T-helper 2 cell (primary cell): ENCODE data around the gene MLF2.
A peak's percentile ranks its signal among the peaks of the same experiment; 100 is the strongest.
"Not testable (repeated sequence)": the region's sequence is repeated elsewhere in the genome, so short reads cannot be mapped to it uniquely, and the experiment has no call there.

Source experiments
- DNase-seq, 5 experiments: peaks; one replicate each; pipeline versions ENCODE4 v3.0.0 to v3.0.0-alpha.2; 2012 to 2022

Gene MLF2

DNA sequence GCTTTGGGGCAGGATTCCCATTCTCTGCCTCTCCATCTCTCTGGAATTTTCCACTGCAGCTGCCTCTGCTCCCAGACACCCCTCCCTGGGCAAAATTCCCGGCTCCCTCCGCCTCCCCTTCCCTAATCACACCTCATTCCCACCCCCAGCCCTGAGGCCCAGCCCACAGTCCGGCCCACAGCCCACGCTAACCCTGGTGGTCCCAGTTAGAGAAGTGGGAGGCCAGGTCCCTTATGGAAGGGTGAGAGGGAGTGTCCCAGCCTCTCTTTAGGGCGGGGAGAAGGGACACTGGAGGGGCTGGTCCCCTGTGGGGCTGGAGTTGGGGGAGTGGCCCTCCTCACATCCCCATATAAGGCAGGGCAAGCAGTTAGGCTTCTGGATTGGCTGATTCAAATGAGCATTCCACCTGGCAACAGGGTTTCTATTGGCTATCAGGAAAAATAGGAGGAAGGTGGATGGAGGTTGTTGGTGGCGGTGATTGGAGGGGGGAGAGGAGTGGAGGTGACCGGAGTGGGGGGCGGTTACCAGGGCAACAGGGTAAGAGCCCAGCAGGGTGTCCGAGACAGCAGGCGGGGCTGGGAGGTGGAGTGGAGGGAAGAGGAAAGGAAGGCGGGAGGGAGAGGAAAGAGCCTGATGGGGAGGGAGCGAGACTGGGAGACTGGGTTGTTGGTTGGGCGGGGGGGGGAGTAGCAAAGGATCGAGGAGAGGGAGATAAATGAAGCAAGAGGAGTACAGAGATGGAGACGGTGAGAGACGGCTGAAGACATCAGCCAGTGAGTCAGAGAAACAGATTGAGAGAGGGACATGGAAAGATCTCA lies 11.3 kb upstream of the MLF2 start:
- DNase-seq = peak in 3 of 5 experiments; percentile 38 to 88 (median 66)

- DNase-seq = no peak
Measured at GRCh38 chr12:6763380-6763779, 10.4 kb upstream of the MLF2 start.

GRCh38 chr12:6759741-6760140 lies 6.8 kb upstream of the MLF2 start:
- DNase-seq = no peak

- peak in 1 of 5 experiments; percentile 17 for DNase-seq
Measured at GRCh38 chr12:6758506-6759095, 5.7 kb upstream of the MLF2 start.

- no peak for DNase-seq
Measured at GRCh38 chr12:6757028-6757690, 4.2 kb upstream of the MLF2 start.

DNA sequence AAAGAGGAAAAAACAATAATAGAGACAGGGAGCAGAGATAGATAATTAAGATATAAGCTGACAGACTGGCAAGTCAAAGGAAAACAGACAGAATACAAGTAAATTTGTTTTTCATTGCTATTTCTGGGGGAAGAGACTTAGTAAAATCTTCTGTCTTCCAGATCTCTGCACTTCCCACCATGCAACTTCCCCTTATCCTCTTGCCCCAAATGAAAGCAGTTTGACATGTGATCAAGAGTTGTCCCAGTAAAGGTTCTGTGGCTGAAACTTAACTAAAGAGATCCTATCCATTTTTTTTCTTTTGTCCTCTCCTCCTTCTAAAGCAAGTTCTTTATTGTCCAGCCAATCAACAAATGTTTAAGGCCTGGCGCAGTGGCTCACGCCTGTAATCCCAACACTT lies 1.5 kb upstream of the MLF2 start:
- no peak for DNase-seq

- DNase-seq = no peak
Measured at GRCh38 chr12:6753772-6754356, 923 bp upstream of the MLF2 start.

DNA sequence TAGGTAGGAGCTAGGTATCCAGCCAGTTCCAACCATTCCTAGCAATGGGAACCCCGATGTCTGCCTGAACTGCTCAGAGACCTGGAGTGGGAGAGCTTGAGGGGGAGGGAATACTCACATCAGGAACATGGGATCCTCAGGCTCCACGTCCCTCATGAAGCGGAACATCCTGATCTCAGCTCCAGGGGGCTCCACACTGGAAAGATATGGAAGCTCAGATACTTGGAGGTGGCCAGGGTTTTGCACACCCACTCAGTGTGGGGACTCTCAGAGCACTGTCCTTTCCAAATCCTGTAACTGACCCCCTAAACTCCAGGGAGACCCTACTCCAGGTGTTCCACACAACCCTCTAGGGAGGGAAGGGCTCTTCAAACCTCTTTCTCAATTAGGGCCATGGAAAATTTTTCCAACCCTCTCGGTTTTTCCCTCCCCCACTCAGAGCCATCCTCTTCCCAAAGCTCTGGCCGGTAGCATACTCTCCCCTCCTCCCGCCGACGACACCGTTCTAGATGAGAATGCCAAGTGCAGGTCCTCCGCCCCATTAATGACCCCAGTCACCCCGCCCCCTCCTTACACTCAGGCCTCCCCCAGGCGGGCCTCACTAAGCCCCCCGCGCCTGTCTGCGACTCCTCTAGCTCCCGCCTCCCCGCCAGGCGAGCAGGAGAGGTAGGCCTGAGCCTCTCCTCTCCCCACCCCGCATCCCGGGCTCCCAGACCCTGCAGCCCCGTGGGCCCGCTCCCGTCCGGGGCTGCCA lies 597 bp downstream of the MLF2 start:
- peak in 1 of 5 experiments; percentile 37 for DNase-seq

- DNase-seq = no peak
Measured at GRCh38 chr12:6751767-6752166, 1.2 kb downstream of the MLF2 start.

- no peak for DNase-seq
Measured at GRCh38 chr12:6750506-6750905, 2.4 kb downstream of the MLF2 start.

- DNase-seq = no peak
Measured at GRCh38 chr12:6748761-6749160, 4.2 kb downstream of the MLF2 start.

DNA sequence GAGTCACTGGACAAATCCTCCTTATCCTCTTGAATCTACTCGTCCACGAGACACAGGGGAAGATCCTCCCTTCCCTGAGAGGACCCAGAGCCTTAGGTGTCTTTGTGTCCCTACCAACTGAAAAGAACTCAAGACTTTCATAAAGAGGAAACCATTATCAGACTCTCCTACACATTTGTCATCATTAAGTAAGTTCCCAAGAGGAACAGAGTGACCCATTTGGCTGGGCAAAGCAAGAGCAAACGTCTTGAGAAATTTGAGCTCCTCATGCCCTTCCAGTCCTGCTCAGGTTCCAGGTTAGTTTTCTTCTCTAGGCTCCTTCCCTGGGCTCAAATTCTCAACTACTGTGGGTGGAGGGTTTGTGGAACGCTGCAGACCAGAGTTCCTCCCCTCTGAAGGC lies 5.7 kb downstream of the MLF2 start:
- no peak for DNase-seq

DNA sequence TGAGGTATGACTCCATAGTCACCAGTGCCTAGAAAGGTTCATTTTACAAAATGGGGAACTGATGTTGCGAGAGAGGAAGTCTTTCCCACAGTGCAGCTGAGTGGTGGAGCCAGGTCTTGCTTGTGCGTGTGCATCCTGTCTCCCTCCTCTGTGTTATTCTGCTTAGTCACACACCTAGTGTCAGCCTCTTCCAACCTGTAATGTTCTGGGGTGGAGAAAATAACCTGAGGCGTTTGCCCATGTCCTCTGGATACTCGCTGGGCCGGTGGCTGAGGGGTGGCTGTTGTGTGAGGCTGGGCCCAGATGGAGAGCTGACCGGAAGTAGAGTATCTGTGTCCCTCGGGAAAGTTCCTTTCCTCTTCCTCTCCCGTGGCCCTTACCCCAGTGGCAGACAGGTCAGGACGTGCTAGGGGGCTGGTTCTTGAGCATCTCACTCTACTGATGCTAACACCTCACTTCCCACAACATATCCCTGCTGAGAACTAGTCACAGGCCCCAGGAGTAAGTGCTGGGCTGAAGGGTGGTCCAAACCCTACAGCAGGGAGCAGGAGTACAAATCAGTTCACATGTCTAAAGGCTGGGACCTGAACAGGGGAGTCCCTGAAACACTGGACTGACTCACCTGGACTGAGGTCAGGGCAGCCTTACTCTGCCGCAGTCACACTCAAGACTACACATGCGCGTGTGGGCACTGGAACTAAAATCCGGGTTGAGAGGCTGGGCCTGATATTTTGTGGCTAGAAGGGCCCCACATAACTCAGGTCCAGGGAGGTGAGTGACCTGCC lies 7.0 kb downstream of the MLF2 start:
- DNase-seq = peak in 1 of 5 experiments; percentile 43

- not testable (repeated sequence) for DNase-seq
Measured at GRCh38 chr12:6743300-6743699, 9.6 kb downstream of the MLF2 start.

GRCh38 chr12:6742834-6743233 lies 10.1 kb downstream of the MLF2 start:
- DNase-seq = no peak

DNA sequence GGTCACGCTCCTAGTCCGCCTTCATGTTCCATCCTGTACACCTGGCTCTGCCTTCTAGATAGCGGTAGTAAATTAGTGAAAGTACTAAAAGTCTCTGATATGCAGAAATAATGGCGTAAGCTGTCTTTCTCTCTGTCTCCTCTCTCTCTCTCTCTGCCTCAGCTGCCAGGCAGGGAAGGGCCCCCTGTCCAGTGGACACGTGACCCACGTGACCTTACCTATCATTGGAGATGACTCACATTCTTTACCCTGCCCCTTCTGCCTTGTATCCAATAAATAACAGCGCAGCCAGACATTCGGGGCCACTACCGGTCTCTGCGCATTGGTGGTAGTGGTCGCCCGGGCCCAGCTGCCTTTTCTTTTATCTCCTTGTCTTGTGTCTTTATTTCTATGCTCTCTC lies 10.9 kb downstream of the MLF2 start:
- not testable (repeated sequence) for DNase-seq

GRCh38 chr12:6736754-6737153 lies 16.2 kb downstream of the MLF2 start:
- DNase-seq = no peak

- peak in 2 of 5 experiments; percentile 5 to 39 for DNase-seq
Measured at GRCh38 chr12:6735448-6736191, 17.3 kb downstream of the MLF2 start.

GRCh38 chr12:6734506-6735387 lies 18.2 kb downstream of the MLF2 start:
- DNase-seq = no peak

GRCh38 chr12:6730169-6730568 lies 22.8 kb downstream of the MLF2 start:
- no peak for DNase-seq
